Measurements from ENCODE around the gene ALAD. TPM values are rescaled to one million over a fixed set of nuclear protein-coding genes. Genes with fewer than 3 reads are reported as not detected.

ALAD gene
- total and polyA plus RNA-seq, 2 of the 13 experiments (the other 11 are each of a cell fraction or from before 2014, with no cell fraction given), result 21.8 to 30.1 TPM

- TF ChIP-seq BORCS8-MEF2B (CRISPR knock-in tag; IDR thresholded peaks at IDR 0.05) (no peak), NFE2L2 (IDR thresholded peaks at IDR 0.05; ENCODE audit: low read length) (no peak), JUND (CRISPR knock-in tag; IDR thresholded peaks at IDR 0.05) (no peak), DDIT3 (CRISPR knock-in tag; IDR thresholded peaks at IDR 0.05) (no peak), NPAS2 (CRISPR knock-in tag; IDR thresholded peaks at IDR 0.05; ENCODE audit: borderline replicate concordance) (no peak), HMGA1 (CRISPR knock-in tag; conservative IDR thresholded peaks at IDR 0.05) (no peak), ZNF503 (CRISPR knock-in tag; IDR thresholded peaks at IDR 0.05) (0 out of 2 replicates have a peak, but pooled peaks have one; percentile 18), FUBP1 (CRISPR knock-in tag; IDR thresholded peaks at IDR 0.05; ENCODE audit: borderline replicate concordance) (no peak), HNF4A (CRISPR knock-in tag; IDR thresholded peaks at IDR 0.05) (peak; percentile 20; the same call in 1 of the 2 replicates), CREBL2 (CRISPR knock-in tag; IDR thresholded peaks at IDR 0.05; ENCODE audit: borderline replicate concordance) (no peak), REXO4 (CRISPR knock-in tag; IDR thresholded peaks at IDR 0.05; ENCODE audit: borderline replicate concordance) (no peak), ZNF660 (CRISPR knock-in tag; IDR thresholded peaks at IDR 0.05; ENCODE audit: borderline replicate concordance, low read depth) (no peak), ZNF850 (CRISPR knock-in tag; conservative IDR thresholded peaks at IDR 0.05) (0 out of 2 replicates have a peak, but pooled peaks have one; percentile 36), ZBTB34 (CRISPR knock-in tag; IDR thresholded peaks at IDR 0.05) (no peak), STAT6 (CRISPR knock-in tag; IDR thresholded peaks at IDR 0.05; ENCODE audit: borderline replicate concordance) (no peak), KLF9 (CRISPR knock-in tag; IDR thresholded peaks at IDR 0.05; ENCODE audit: low read depth) (no peak; the same call in 1 of the 2 replicates), U2AF1 (optimal IDR thresholded peaks at IDR 0.05; ENCODE audit: low read depth, low read length) (no peak), IKZF5 (CRISPR knock-in tag; IDR thresholded peaks at IDR 0.05) (no peak; the same call in none of the 2 replicates)
Measured at GRCh38 chr9:113376634-113377567, 24.2 kb downstream of the ALAD start, which contains the start of gene HDHD3 (continued).

Measured in HepG2 (cell line).